H1 (cell line): ENCODE measurements around the gene SPAAR. TPM values are rescaled to one million over a fixed set of nuclear protein-coding genes. Genes with fewer than 3 reads are reported as not detected.

Source experiments
- CTCF ChIA-PET: fragments of 300-600 bp; sonication (Branson Sonifier 250); formaldehyde crosslinking; loops from one replicate; lab custom pipeline; 2021; ENCODE audit not compliant: partially characterized antibody; lab: Charles Lee
- POLR2A ChIA-PET: fragments of 300-600 bp; sonication (Branson Sonifier 250); formaldehyde crosslinking; loops from one replicate; lab custom pipeline; 2021; ENCODE audit warnings: inconsistent platforms; ENCODE audit not compliant: partially characterized antibody; lab: Charles Lee
- DNase-seq, 2 experiments: peaks; one replicate each; pipeline versions ENCODE4 v3.0.0 to v3.0.0-alpha.2; 2010 to 2022; ENCODE audit warnings: low spot score in 2 of 2, low read depth in 1 of 2, mixed read lengths in 1 of 2
- FAIRE-seq: peaks from 2 replicates; lab custom pipeline; 2011; peaks lifted over from hg19 to GRCh38; lab: Jason Lieb, UNC
- H2AFZ ChIP-seq: 2 replicates; pipeline ENCODE4 v1.8.1; 2012; ENCODE audit warnings: low read length, inconsistent platforms
- H2AK5ac ChIP-seq: 2 replicates; pipeline ENCODE4 v1.6.1; 2013; ENCODE audit warnings: low read depth, low read length
- H2BK120ac ChIP-seq: replicated peaks from 2 replicates; pipeline ENCODE3; 2013; ENCODE audit warnings: low read depth, low read length, inconsistent platforms
- H2BK12ac ChIP-seq: 2 replicates; pipeline ENCODE4 v1.6.1; 2013; ENCODE audit warnings: low read depth, low read length
- H2BK15ac ChIP-seq: 2 replicates; pipeline ENCODE4 v1.6.1; 2013; ENCODE audit warnings: low read length
- H2BK20ac ChIP-seq: 2 replicates; pipeline ENCODE4 v1.6.1; 2013; ENCODE audit warnings: low read length
- H2BK5ac ChIP-seq: 2 replicates; pipeline ENCODE4 v1.6.1; 2013; ENCODE audit warnings: low read depth, low read length
- H3K14ac ChIP-seq: 2 replicates; pipeline ENCODE4 v1.6.1; 2013; ENCODE audit warnings: inconsistent platforms; ENCODE audit not compliant: insufficient read length
- H3K18ac ChIP-seq: 2 replicates; pipeline ENCODE4 v1.6.1; 2013; ENCODE audit warnings: low read length; ENCODE audit errors: extremely low read depth
- H3K23ac ChIP-seq: 2 replicates; pipeline ENCODE4 v1.6.1; 2013; ENCODE audit warnings: inconsistent platforms; ENCODE audit not compliant: insufficient read length
- H3K23me2 ChIP-seq: 2 replicates; pipeline ENCODE4 v1.6.1; 2013; ENCODE audit warnings: low read depth, low read length
- H3K27ac ChIP-seq: 2 replicates; pipeline ENCODE4 v1.6.1; 2011; ENCODE audit warnings: low read depth, low read length, inconsistent platforms
- H3K27me3 ChIP-seq, 4 experiments: replicated peaks in 1 of 4; 1 replicate in 1 of 4; 2 replicates in 3 of 4; pipeline versions ENCODE4 v1.6.1 to v1.8.1; 2011 to 2013; ENCODE audit warnings: low read length in 3 of 4, mild to moderate bottlenecking in 3 of 4, inconsistent platforms in 2 of 4, mixed read lengths in 2 of 4, moderate library complexity in 1 of 4; ENCODE audit not compliant: control insufficient read depth in 3 of 4, insufficient read depth in 3 of 4; ENCODE audit errors: extremely low read depth in 1 of 4
- H3K36me3 ChIP-seq, 4 experiments: 2 replicates each; pipeline versions ENCODE4 v1.6.1 to v1.8.1; 2011 to 2013; ENCODE audit warnings: mild to moderate bottlenecking in 4 of 4, low read length in 3 of 4, moderate library complexity in 2 of 4, control low read depth in 1 of 4, inconsistent platforms in 1 of 4; ENCODE audit not compliant: insufficient read depth in 4 of 4, control insufficient read depth in 2 of 4
- H3K4ac ChIP-seq: replicated peaks from 2 replicates; pipeline ENCODE3; 2013; ENCODE audit warnings: low read length, low read depth, mixed read lengths, inconsistent platforms; ENCODE audit not compliant: insufficient read length
- H3K4me1 ChIP-seq, 4 experiments: replicated peaks in 1 of 4; 1 replicate in 1 of 4; 2 replicates in 3 of 4; pipeline versions ENCODE4 v1.6.1 to v1.8.1; 2011 to 2013; ENCODE audit warnings: low read length in 3 of 4, inconsistent platforms in 2 of 4, mixed read lengths in 1 of 4; ENCODE audit not compliant: insufficient read depth in 4 of 4, control insufficient read depth in 3 of 4
- H3K4me2 ChIP-seq, 2 experiments: 2 replicates each; pipeline versions ENCODE4 v1.6.1 to v1.8.1; 2011 to 2013; ENCODE audit warnings: low read depth in 2 of 2, low read length in 2 of 2, control low read depth in 1 of 2, inconsistent platforms in 1 of 2, mild to moderate bottlenecking in 1 of 2; ENCODE audit not compliant: insufficient read depth in 1 of 2
- H3K4me3 ChIP-seq, 4 experiments: fragments of 200-600, 300-600 bp in 1 of 4; sonication (generic), shearing (Covaris generic), sonication (Bioruptor Twin) in 1 of 4; 2 replicates each; pipeline versions ENCODE4 v1.5.1 to v1.8.1; 2011 to 2016; ENCODE audit warnings: low read length in 4 of 4, low read depth in 3 of 4, control low read depth in 2 of 4, inconsistent platforms in 2 of 4, mild to moderate bottlenecking in 2 of 4, mixed read lengths in 1 of 4, moderate library complexity in 1 of 4; ENCODE audit not compliant: insufficient read depth in 2 of 4; ENCODE audit errors: extremely low read depth in 1 of 4
- H3K56ac ChIP-seq: replicated peaks from 2 replicates; pipeline ENCODE3; 2013; ENCODE audit warnings: low read depth, mild to moderate bottlenecking, mixed read lengths, low read length, inconsistent platforms; ENCODE audit not compliant: insufficient read length
- H3K79me1 ChIP-seq: 2 replicates; pipeline ENCODE4 v1.6.1; 2013; ENCODE audit warnings: low read depth, low read length, control low read depth
- H3K79me2 ChIP-seq, 2 experiments: 2 replicates each; pipeline versions ENCODE4 v1.6.1 to v1.8.1; 2012 to 2013; ENCODE audit warnings: low read length in 2 of 2, mild to moderate bottlenecking in 2 of 2, inconsistent platforms in 1 of 2; ENCODE audit not compliant: insufficient read depth in 2 of 2, control insufficient read depth in 1 of 2
- H3K9ac ChIP-seq, 4 experiments: replicated peaks in 1 of 4; 1 replicate in 1 of 4; 2 replicates in 3 of 4; pipeline versions ENCODE4 v1.6.1 to v1.8.1; 2011 to 2013; ENCODE audit warnings: low read depth in 3 of 4, low read length in 3 of 4, control low read depth in 2 of 4, mild to moderate bottlenecking in 2 of 4, moderate library complexity in 2 of 4, inconsistent platforms in 1 of 4; ENCODE audit errors: extremely low read depth in 1 of 4
- H3K9me3 ChIP-seq, 2 experiments: 2 replicates each; pipeline versions ENCODE4 v1.6.1 to v1.8.1; 2012 to 2013; ENCODE audit warnings: mild to moderate bottlenecking in 2 of 2, moderate library complexity in 2 of 2, control low read depth in 1 of 2, inconsistent platforms in 1 of 2, low read depth in 1 of 2, low read length in 1 of 2, mixed read lengths in 1 of 2; ENCODE audit not compliant: insufficient read depth in 2 of 2
- H4K20me1 ChIP-seq, 2 experiments: replicated peaks in 1 of 2; 2 replicates each; pipeline versions ENCODE3 to v1.8.1; 2011 to 2013; ENCODE audit warnings: inconsistent platforms in 2 of 2, low read length in 2 of 2, mild to moderate bottlenecking in 1 of 2; ENCODE audit not compliant: insufficient read depth in 2 of 2, control insufficient read depth in 1 of 2
- H4K5ac ChIP-seq: 2 replicates; pipeline ENCODE4 v1.6.1; 2013; ENCODE audit warnings: low read length, low read depth, mixed read lengths, inconsistent platforms; ENCODE audit not compliant: insufficient read length
- H4K8ac ChIP-seq: 2 replicates; pipeline ENCODE4 v1.8.0; 2013; ENCODE audit warnings: mild to moderate bottlenecking, moderate library complexity, low read length, inconsistent platforms; ENCODE audit not compliant: insufficient read depth; ENCODE audit errors: extremely low read depth
- H4K91ac ChIP-seq: replicated peaks from 2 replicates; pipeline ENCODE3; 2013; ENCODE audit warnings: low read length, mixed read lengths, inconsistent platforms; ENCODE audit not compliant: insufficient read length
- E2F6 ChIP-seq: IDR thresholded peaks from 2 replicates; pipeline ENCODE4 v1.6.1; 2012; ENCODE audit warnings: inconsistent platforms
- GABPA ChIP-seq: IDR thresholded peaks from 2 replicates; pipeline ENCODE4 v1.6.1; 2011; ENCODE audit warnings: mild to moderate bottlenecking, low read length, moderate library complexity, borderline replicate concordance; ENCODE audit not compliant: insufficient read depth
- HDAC2 ChIP-seq, 2 experiments: fragments of 300-600 bp in 1 of 2; sonication (generic) in 1 of 2; IDR thresholded peaks; 2 replicates each; pipeline ENCODE4 v1.6.1; 2011 to 2012; ENCODE audit warnings: low read depth in 2 of 2, low read length in 2 of 2, mild to moderate bottlenecking in 2 of 2, moderate library complexity in 2 of 2, borderline replicate concordance in 1 of 2, inconsistent platforms in 1 of 2
- KDM1A ChIP-seq: fragments of 200-600, 300-600 bp; sonication (generic); IDR thresholded peaks from 2 replicates; pipeline ENCODE4 v1.7.1; 2016; ENCODE audit warnings: mild to moderate bottlenecking, low read length, borderline replicate concordance
- NANOG ChIP-seq: IDR thresholded peaks from 2 replicates; pipeline ENCODE4 v1.6.1; 2011; ENCODE audit warnings: low read length, low read depth, mild to moderate bottlenecking, inconsistent platforms; ENCODE audit not compliant: insufficient read depth, poor library complexity, severe bottlenecking
- POLR2AphosphoS5 ChIP-seq: IDR thresholded peaks from 2 replicates; pipeline ENCODE4 v1.6.1; 2011; ENCODE audit warnings: low read depth, low read length
- SIN3A ChIP-seq, 2 experiments: IDR thresholded peaks in 1 of 2; conservative IDR thresholded peaks in 1 of 2; 2 replicates each; pipeline ENCODE4 v1.6.1; 2011 to 2012; ENCODE audit warnings: low read length in 2 of 2, improper control_type of control experiment in 1 of 2, low read depth in 1 of 2, mild to moderate bottlenecking in 1 of 2
- SIRT6 ChIP-seq: IDR thresholded peaks from one replicate; pipeline ENCODE4 v1.7.1; 2012; ENCODE audit warnings: low read length, inconsistent platforms
- SUZ12 ChIP-seq: fragments of 200-600 bp; sonication (generic); IDR thresholded peaks from 2 replicates; pipeline ENCODE4 v1.6.1; 2012; ENCODE audit warnings: mild to moderate bottlenecking, inconsistent platforms, low read length, moderate library complexity, mixed read lengths
- TBP ChIP-seq: IDR thresholded peaks from 2 replicates; pipeline ENCODE4 v1.6.1; 2011; ENCODE audit warnings: low read depth, low read length, improper control_type of control experiment
- TEAD4 ChIP-seq: IDR thresholded peaks from 2 replicates; pipeline ENCODE4 v1.6.1; 2012; ENCODE audit warnings: low read depth, low read length, inconsistent platforms, mixed read lengths
- WGBS, 2 experiments: shearing (Covaris generic) in 1 of 2; methylation state at CpG; one replicate each; pipeline versions ENCODE4 v1.1.6 to v1.1.7; 2013 to 2015; ENCODE audit warnings: low lambda C conversion rate in 2 of 2, mixed read lengths in 2 of 2, inconsistent platforms in 1 of 2, low coverage in 1 of 2, missing lambda C conversion rate in 1 of 2; ENCODE audit not compliant: insufficient replicate concordance in 2 of 2, insufficient coverage in 1 of 2, insufficient read length in 1 of 2; ENCODE audit errors: extremely low coverage in 1 of 2, missing lambda C conversion rate in 1 of 2; 5-methylcytosine and 5-hydroxymethylcytosine counted together
- polyA plus RNA-seq, 7 experiments: library from polyadenylated mRNA; depleted of rRNA in 3 of 7; stranded (reverse) in 5 of 7; unstranded in 2 of 7; fragments of >200 nt in 5 of 7; fragments of 200-250 nt in 2 of 7; gene quantifications; 1 replicate in 5 of 7; 2 replicates in 1 of 7; 4 replicates in 1 of 7; pipeline versions ENCODE4 v1.2.1 to v1.2.3, GENCODE V29; 2011 to 2013; ENCODE audit warnings: missing spikeins in 2 of 7, mixed read lengths in 2 of 7
- total RNA-seq: library from RNA; stranded (reverse); fragmentation: NEBNext Ultra II Directional; extraction: Animal tissue kit (Norgen Biotek cat#: 25700); gene quantifications from 2 replicates; pipeline ENCODE4 v1.2.1, GENCODE V29; 2021

Gene SPAAR
- total and polyA plus RNA-seq, 2 of the 8 experiments (the other 6 are each of a cell fraction or from before 2014, with no cell fraction given), result 0.27 TPM; not detected in 1

DNA sequence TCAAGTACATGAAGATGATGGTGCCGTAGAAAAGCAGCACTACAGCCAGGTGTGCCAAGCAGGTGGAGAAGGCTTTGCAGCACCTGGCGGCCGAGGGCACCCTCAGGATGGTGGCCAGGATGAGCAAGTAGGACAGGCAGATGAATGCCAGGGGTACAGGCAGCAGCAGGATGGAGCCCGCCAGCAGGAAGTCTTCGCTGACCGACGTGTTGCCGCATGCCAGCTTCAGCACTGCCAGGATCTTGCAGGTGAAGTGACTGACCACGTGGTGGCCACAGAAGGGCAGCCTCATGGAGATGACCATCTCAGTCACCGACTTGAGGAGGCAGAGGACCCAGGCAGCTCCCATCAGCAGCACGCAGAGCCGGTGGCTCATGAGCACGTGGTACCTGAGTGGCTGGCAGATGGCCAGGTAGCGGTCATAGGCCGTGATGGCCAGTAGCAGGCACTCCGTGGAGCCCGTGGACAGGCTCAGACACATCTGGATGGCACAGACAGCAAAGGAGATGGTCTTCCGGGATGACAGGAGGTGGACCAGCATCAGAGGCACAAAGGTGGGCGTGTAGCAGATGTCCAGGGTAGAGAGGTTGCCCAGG is 39.6 kb upstream of the SPAAR start:
- H4K91ac ChIP-seq, result peak overlapping the region; percentile 88
- no peak overlapping the region for H3K23ac ChIP-seq
- no peaks in the 10 kb centered on the region; a peak in 1 of 4 replicates for H3K9me3 ChIP-seq
- peaks cover 0 to 3% of the 10 kb centered on the region in 2 experiments for H4K20me1 ChIP-seq
- H3K36me3 ChIP-seq, result no peaks in the 10 kb centered on the region
- peak overlapping the region; percentile 63 for H2BK5ac ChIP-seq
- H4K5ac ChIP-seq, result no peak overlapping the region
- H3K18ac ChIP-seq, result 0 out of 2 replicates have a peak overlapping the region, but pooled peaks have one; percentile 24
- no peak overlapping the region for H2BK20ac ChIP-seq
- no peak overlapping the region for H3K4me3 ChIP-seq
- no peak overlapping the region for H3K14ac ChIP-seq
- no peak for FAIRE-seq
- H4K8ac ChIP-seq, result no peak overlapping the region
- DNase-seq, result no peak
- H2BK120ac ChIP-seq, result no peak overlapping the region
- ChIA-PET CTCF (interaction anchor here (1.5 to 2.1 kb wide), 3 partner anchors 11 to 80 kb away, joined by 4 to 7 read pairs (median 6); no protein-coding TSS in a partner anchor), POLR2A (interaction anchor here (1.8 to 2.9 kb wide), 2 partner anchors 9 to 12 kb away, joined by 5 to 14 read pairs; no protein-coding TSS in a partner anchor)
- WGBS, 2 experiments, result 94% methylated on average over 19 of the region's 19 CpGs; no CpG with 5 or more reads in 1 of the 2 experiments
- no peaks in the 10 kb centered on the region for H3K79me2 ChIP-seq
- H3K27me3 ChIP-seq, result peaks cover 0 to 3% (median 0%) of the 10 kb centered on the region in 4 experiments; a peak in 1 of 7 replicates
- H3K56ac ChIP-seq, result no peak overlapping the region
- no peaks in the 10 kb centered on the region for H3K79me1 ChIP-seq
- peak overlapping the region; percentile 25; the same call in 1 of the 2 replicates for H2BK15ac ChIP-seq
- no peak overlapping the region for H2AFZ ChIP-seq
- peak overlapping the region; percentile 65 for H2AK5ac ChIP-seq
- H2BK12ac ChIP-seq, result peak overlapping the region; percentile 94
- H3K4me2 ChIP-seq, result no peak overlapping the region
- no peaks in the 10 kb centered on the region for H3K23me2 ChIP-seq
- peak overlapping the region; percentile 44 for H3K4ac ChIP-seq
- H3K4me1 ChIP-seq, result peaks cover 0 to 8% (median 6%) of the 10 kb centered on the region in 4 experiments; a peak in 6 of 7 replicates
- no peak overlapping the region for H3K9ac ChIP-seq
- no peak overlapping the region for H3K27ac ChIP-seq
- TF ChIP-seq NANOG, result no peak
- no peak for TF ChIP-seq KDM1A
- TF ChIP-seq POLR2AphosphoS5, result no peak
- no peak for TF ChIP-seq GABPA
- no peak for TF ChIP-seq E2F6
- no peak for TF ChIP-seq TEAD4
- no peak for TF ChIP-seq SIN3A (conservative IDR thresholded peaks at IDR 0.05 in 1 of 2, IDR thresholded peaks at IDR 0.05 in 1 of 2; ENCODE audit: low read depth in 1 of 2, low read length in 2 of 2)
- TF ChIP-seq SIRT6, result no peak
- no peak for TF ChIP-seq TBP
- no peak for TF ChIP-seq SUZ12
- no peak for TF ChIP-seq HDAC2 (IDR thresholded peaks at IDR 0.05; ENCODE audit: borderline replicate concordance in 1 of 2, low read depth in 2 of 2, low read length in 2 of 2)
